GM21447 (cell line): ENCODE measurements around the gene GJA8.
"Not testable (repeated sequence)": the region's sequence is repeated elsewhere in the genome, so short reads cannot be mapped to it uniquely, and the experiment has no call there.

Experiments used
- ATAC-seq: cut with Tn5 transposase; IDR thresholded peaks from one replicate; pipeline ENCODE4 v1.9.1; 2021; ENCODE audit not compliant: unreplicated experiment

GJA8 gene

GRCh38 chr1:147902253-147902845, at the start of gene GJA8:
TSS of gene GJA8 (plus strand) at chr1:147902795. CDS start at chr1:147907956, 5,161 bp downstream.
- no peak for ATAC-seq

GRCh38 chr1:147853391-147853790, 49.2 kb upstream of the GJA8 start:
- ATAC-seq = no peak

- not testable (repeated sequence) for ATAC-seq
These were observed 47.6 kb upstream of the GJA8 start for GRCh38 chr1:147854989-147855388.

GRCh38 chr1:147855996-147856395, 46.6 kb upstream of the GJA8 start:
- ATAC-seq = not testable (repeated sequence)

GRCh38 chr1:147867204-147867603, 35.4 kb upstream of the GJA8 start:
- ATAC-seq = not testable (repeated sequence)

- ATAC-seq = no peak
These were observed 24.6 kb upstream of the GJA8 start for GRCh38 chr1:147878022-147878421.

- ATAC-seq = no peak
These were observed 22.7 kb upstream of the GJA8 start for GRCh38 chr1:147879911-147880310.

- no peak for ATAC-seq
These were observed 20.1 kb upstream of the GJA8 start for GRCh38 chr1:147882535-147882934.

GRCh38 chr1:147890177-147890790, 12.3 kb upstream of the GJA8 start:
- ATAC-seq = no peak

- no peak for ATAC-seq
These were observed 11.5 kb upstream of the GJA8 start for GRCh38 chr1:147891088-147891487.

- ATAC-seq = no peak
These were observed 10.4 kb upstream of the GJA8 start for GRCh38 chr1:147892216-147892615.

GRCh38 chr1:147892731-147893214, 9.8 kb upstream of the GJA8 start:
- ATAC-seq = no peak

GRCh38 chr1:147895123-147895522, 7.5 kb upstream of the GJA8 start:
- ATAC-seq = no peak

GRCh38 chr1:147897029-147897752, 5.4 kb upstream of the GJA8 start:
- ATAC-seq = no peak

- no peak for ATAC-seq
These were observed 4.8 kb upstream of the GJA8 start for GRCh38 chr1:147897789-147898188.

GRCh38 chr1:147904726-147905125, 2.1 kb downstream of the GJA8 start:
- ATAC-seq = no peak

GRCh38 chr1:147907786-147908509, 5.4 kb downstream of the GJA8 start:
- ATAC-seq = no peak

- no peak for ATAC-seq
These were observed 10.0 kb downstream of the GJA8 start for GRCh38 chr1:147912553-147912952.

GRCh38 chr1:147913362-147913942, 10.9 kb downstream of the GJA8 start:
- ATAC-seq = no peak

GRCh38 chr1:147919896-147920295, 17.3 kb downstream of the GJA8 start:
- ATAC-seq = no peak

GRCh38 chr1:147924813-147925212, 22.2 kb downstream of the GJA8 start:
- no peak for ATAC-seq
